Caco-2 (cell line): ENCODE results near the gene FCHSD2. TPM values are rescaled to one million over a fixed set of nuclear protein-coding genes. Genes with fewer than 3 reads are reported as not detected.

Source experiments
- BruUV-seq: library from RNA; stranded (reverse); fragments of 400-500 nt; replicated peaks from 2 replicates; lab custom pipeline; 2021; lab: Mats Ljungman, UMichigan
- CTCF ChIA-PET: fragments of 300-600 bp; sonication (Branson Sonifier 250); formaldehyde crosslinking; loops from one replicate; lab custom pipeline; 2022; ENCODE audit warnings: antibody characterized with exemption; lab: Charles Lee
- POLR2A ChIA-PET: fragments of 300-600 bp; sonication (Branson Sonifier 250); formaldehyde crosslinking; loops from one replicate; lab custom pipeline; 2022; ENCODE audit warnings: antibody characterized with exemption; lab: Charles Lee
- DNase-seq, 2 experiments: peaks; one replicate each; pipeline versions ENCODE4 v3.0.0 to v3.0.0-alpha.2; 2020 to 2022
- H3K27me3 ChIP-seq: replicated peaks from 2 replicates; pipeline ENCODE4 v1.6.0; 2011; ENCODE audit warnings: low read length; ENCODE audit not compliant: control insufficient read depth, insufficient read depth
- H3K36me3 ChIP-seq: 2 replicates; pipeline ENCODE4 v1.5.1; 2011; ENCODE audit warnings: low read length; ENCODE audit not compliant: control insufficient read depth, insufficient read depth
- H3K4me1 ChIP-seq: fragments of 250-450 bp; sonication (Bioruptor Pico); 2 replicates; pipeline ENCODE4 v1.5.1; 2020; ENCODE audit warnings: mild to moderate bottlenecking
- H3K4me3 ChIP-seq: 2 replicates; pipeline ENCODE4 v1.5.1; 2011; ENCODE audit warnings: low read depth, mild to moderate bottlenecking, control low read depth, low read length
- H3K9me3 ChIP-seq: fragments of 250-450 bp; sonication (Bioruptor Pico); 2 replicates; pipeline ENCODE4 v1.5.1; 2020; ENCODE audit warnings: mild to moderate bottlenecking, moderate library complexity
- H3K27ac Mint-ChIP-seq: one replicate; pipeline ENCODE4 v1.8.0; 2022; ENCODE audit warnings: mixed read lengths; ENCODE audit not compliant: unreplicated experiment
- H3K27me3 Mint-ChIP-seq: one replicate; pipeline ENCODE4 v1.8.0; 2022; ENCODE audit warnings: mixed read lengths; ENCODE audit not compliant: insufficient read depth, unreplicated experiment
- H3K36me3 Mint-ChIP-seq: one replicate; pipeline ENCODE4 v1.8.0; 2022; ENCODE audit warnings: mild to moderate bottlenecking, mixed read lengths; ENCODE audit not compliant: insufficient read depth, unreplicated experiment
- H3K4me1 Mint-ChIP-seq: one replicate; pipeline ENCODE4 v1.8.0; 2022; ENCODE audit warnings: low read depth, mixed read lengths; ENCODE audit not compliant: unreplicated experiment
- H3K4me3 Mint-ChIP-seq: one replicate; pipeline ENCODE4 v1.8.0; 2022; ENCODE audit warnings: mild to moderate bottlenecking, moderate library complexity, mixed read lengths; ENCODE audit not compliant: unreplicated experiment
- H3K9me3 Mint-ChIP-seq: one replicate; pipeline ENCODE4 v1.8.0; 2022; ENCODE audit warnings: mixed read lengths; ENCODE audit not compliant: unreplicated experiment
- CTCF ChIP-seq, 2 experiments: fragments of 200-600 bp in 1 of 2; IDR thresholded peaks; 1 replicate in 1 of 2; 2 replicates in 1 of 2; pipeline versions ENCODE4 v1.5.1 to v1.8.0; 2011 to 2022; ENCODE audit warnings: antibody characterized with exemption in 1 of 2, control low read depth in 1 of 2, inconsistent platforms in 1 of 2, low read depth in 1 of 2, low read length in 1 of 2, mild to moderate bottlenecking in 1 of 2, moderate library complexity in 1 of 2; ENCODE audit not compliant: insufficient read depth in 1 of 2, severe bottlenecking in 1 of 2, unreplicated experiment in 1 of 2
- intact Hi-C: fragments of 100-400 bp; cut with micrococcal nuclease; formaldehyde crosslinking; loops from one replicate; pipeline ENCODE4 v1.10.0; 2022; ENCODE audit not compliant: unreplicated experiment
- total RNA-seq: library from RNA; stranded (reverse); gene quantifications from 2 replicates; pipeline ENCODE4 v1.2.3, GENCODE V29; 2022

The FCHSD2 gene
- total RNA-seq, 1 experiment from 2014 or later: 32.7 TPM

DNA sequence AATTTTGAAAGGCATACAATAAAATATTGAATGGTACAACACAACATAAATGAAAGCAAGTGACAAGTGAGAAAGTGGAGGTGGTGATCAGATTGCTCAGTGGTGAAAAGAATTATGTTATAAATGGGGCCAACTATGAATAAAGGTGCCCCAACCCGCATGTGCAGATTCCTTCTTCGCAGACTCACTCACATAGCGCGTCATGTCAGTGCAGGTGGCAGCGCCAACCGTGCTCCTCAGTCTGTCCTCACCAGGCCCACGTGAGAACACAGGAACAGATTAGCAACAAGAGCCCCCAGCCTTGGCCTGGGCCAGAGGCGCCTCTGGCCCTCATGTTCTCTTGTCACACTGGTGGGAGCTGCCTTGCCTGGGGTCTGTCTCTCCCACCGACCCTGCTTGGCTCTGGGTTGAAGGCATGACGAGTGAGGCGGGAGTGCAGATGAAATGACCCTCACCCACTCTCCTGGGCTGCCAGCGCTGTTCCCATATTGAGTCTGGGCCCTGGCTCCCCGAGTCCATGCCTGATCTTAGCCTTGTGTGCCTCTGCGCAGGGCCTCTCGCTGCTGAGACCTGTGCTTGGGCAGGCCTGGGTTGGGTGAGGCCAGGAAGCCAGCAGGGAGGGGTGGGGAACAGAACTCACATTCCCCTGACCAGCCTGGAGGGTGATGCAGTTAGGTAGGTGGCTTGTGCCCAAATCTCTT is 321.5 kb downstream of the FCHSD2 start:
- H3K36me3 Mint-ChIP-seq: peaks cover 39% of the 10 kb centered on the region
- CTCF ChIA-PET: interaction anchor here (1.1 to 1.4 kb wide), 3 partner anchors 97 to 358 kb away, joined by 3 to 9 read pairs (median 7); no protein-coding TSS in a partner anchor

GRCh38 chr11:72818971-72819370 is 323.1 kb downstream of the FCHSD2 start:
- intact Hi-C loops: no loop called here
- Mint-ChIP-seq H3K36me3 (peaks cover 28% of the 10 kb centered on the region), H3K27ac (no peak overlapping the region), H3K4me3 (no peak overlapping the region), H3K9me3 (no peaks in the 10 kb centered on the region), H3K27me3 (no peaks in the 10 kb centered on the region), H3K4me1 (no peaks in the 10 kb centered on the region)
- no peaks in the 10 kb centered on the region for H3K27me3 ChIP-seq
- peaks cover 5% of the 10 kb centered on the region; the same call in 1 of the 2 replicates for H3K4me1 ChIP-seq
- DNase-seq: no peak
- CTCF ChIA-PET: interaction anchor here (0.6 to 1.3 kb wide), 3 partner anchors 25 to 489 kb away, joined by 3 to 7 read pairs (median 5); partner anchors contain the start of gene STARD10
- TF ChIP-seq CTCF (IDR thresholded peaks at IDR 0.05; ENCODE audit: insufficient read depth in 1 of 2, low read depth in 1 of 2, low read length in 1 of 2, severe bottlenecking in 1 of 2, unreplicated experiment in 1 of 2): no peak
- no peak overlapping the region for H3K4me3 ChIP-seq
- POLR2A ChIA-PET: interaction anchor here (0.6 to 0.7 kb wide), 2 partner anchors 9 to 501 kb away, joined by 5 to 9 read pairs; no protein-coding TSS in a partner anchor
- no peaks in the 10 kb centered on the region; the same call in 1 of the 2 replicates for H3K36me3 ChIP-seq
- H3K9me3 ChIP-seq: no peaks in the 10 kb centered on the region
- BruUV-seq: no TSS peak

More for the DNA sequence above, 321.5 kb downstream of the FCHSD2 start:
- H3K9me3 Mint-ChIP-seq: no peaks in the 10 kb centered on the region
- intact Hi-C loops: no loop called here
- no peaks in the 10 kb centered on the region for H3K4me1 Mint-ChIP-seq
- no peak for TF ChIP-seq CTCF (IDR thresholded peaks at IDR 0.05; ENCODE audit: insufficient read depth in 1 of 2, low read depth in 1 of 2, low read length in 1 of 2, severe bottlenecking in 1 of 2, unreplicated experiment in 1 of 2)
- H3K27me3 ChIP-seq: no peaks in the 10 kb centered on the region
- H3K4me3 ChIP-seq: no peak overlapping the region; the same call in 1 of the 2 replicates
- no TSS peak for BruUV-seq
- no peak for DNase-seq
- H3K27ac Mint-ChIP-seq: no peak overlapping the region
- peak overlapping the region; percentile 74 for H3K4me3 Mint-ChIP-seq
- peaks cover 5% of the 10 kb centered on the region; the same call in 1 of the 2 replicates for H3K4me1 ChIP-seq
- H3K9me3 ChIP-seq: no peaks in the 10 kb centered on the region
- no peaks in the 10 kb centered on the region for H3K27me3 Mint-ChIP-seq
- POLR2A ChIA-PET: interaction anchor here (1.2 kb wide), 1 partner anchor 34 kb away, joined by 4 read pairs; no protein-coding TSS in a partner anchor
- no peaks in the 10 kb centered on the region; the same call in 1 of the 2 replicates for H3K36me3 ChIP-seq

GRCh38 chr11:72817966-72818365 is 324.2 kb downstream of the FCHSD2 start:
- peaks cover 31% of the 10 kb centered on the region for H3K36me3 Mint-ChIP-seq
- ChIA-PET CTCF (no interaction called here), POLR2A (no interaction called here)
- H3K4me1 Mint-ChIP-seq: peaks cover 10% of the 10 kb centered on the region
- H3K9me3 Mint-ChIP-seq: no peaks in the 10 kb centered on the region
- DNase-seq: no peak
- Histone ChIP-seq H3K4me3 (no peak overlapping the region), H3K9me3 (no peaks in the 10 kb centered on the region), H3K36me3 (no peaks in the 10 kb centered on the region; the same call in 1 of the 2 replicates), H3K4me1 (peaks cover 5% of the 10 kb centered on the region; the same call in 1 of the 2 replicates), H3K27me3 (no peaks in the 10 kb centered on the region)
- intact Hi-C loops: no loop called here
- BruUV-seq: no TSS peak
- H3K4me3 Mint-ChIP-seq: no peak overlapping the region
- TF ChIP-seq CTCF (IDR thresholded peaks at IDR 0.05; ENCODE audit: insufficient read depth in 1 of 2, low read depth in 1 of 2, low read length in 1 of 2, severe bottlenecking in 1 of 2, unreplicated experiment in 1 of 2): no peak
- H3K27me3 Mint-ChIP-seq: no peaks in the 10 kb centered on the region
- no peak overlapping the region for H3K27ac Mint-ChIP-seq
